ENCODE measurements around the gene ASIC3. TPM values are rescaled to one million over a fixed set of nuclear protein-coding genes. Genes with fewer than 3 reads are reported as not detected.

Gene ASIC3
- total RNA-seq, 6 experiments from 2014 or later, result 0.53 to 1.2 (median 1.2) TPM

DNA sequence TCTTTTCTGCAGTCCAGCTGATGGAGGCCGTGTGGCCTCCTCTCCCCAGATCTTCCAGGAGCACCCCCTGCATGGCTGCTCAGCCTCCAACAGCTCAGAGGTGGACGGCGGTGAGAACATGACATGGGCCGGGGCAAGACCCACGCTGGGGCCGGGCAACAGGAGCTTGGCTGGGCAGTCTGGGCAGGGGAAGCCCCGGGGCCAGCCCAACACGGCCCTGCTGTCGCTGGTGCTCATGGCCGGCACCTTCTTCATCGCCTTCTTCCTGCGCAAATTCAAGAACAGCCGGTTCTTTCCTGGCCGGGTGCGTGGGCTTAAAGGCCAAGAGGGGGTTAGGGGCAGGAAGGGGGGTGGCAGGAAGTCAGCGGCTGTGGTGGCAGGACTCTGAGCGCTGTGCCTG, 25.7 kb downstream of the ASIC3 start:
- DNase-seq (no peak), ATAC-seq (no peak)
- no CpG with 5 or more reads among the region's 17 CpGs for WGBS (ENCODE audit: insufficient coverage, low coverage, low lambda C conversion rate, missing lambda C conversion rate)
- Histone ChIP-seq H3K27me3 (no peaks in the 10 kb centered on the region), H3K4me3 (no peak overlapping the region), H3K9me3 (no peaks in the 10 kb centered on the region), H3K36me3 (peaks cover 0 to 69% (median 34%) of the 10 kb centered on the region in 4 donors), H3K4me1 (peaks cover 0 to under 1% (median 0%) of the 10 kb centered on the region in 4 donors), H3K27ac (no peak overlapping the region)
- TF ChIP-seq, protein P1, sequence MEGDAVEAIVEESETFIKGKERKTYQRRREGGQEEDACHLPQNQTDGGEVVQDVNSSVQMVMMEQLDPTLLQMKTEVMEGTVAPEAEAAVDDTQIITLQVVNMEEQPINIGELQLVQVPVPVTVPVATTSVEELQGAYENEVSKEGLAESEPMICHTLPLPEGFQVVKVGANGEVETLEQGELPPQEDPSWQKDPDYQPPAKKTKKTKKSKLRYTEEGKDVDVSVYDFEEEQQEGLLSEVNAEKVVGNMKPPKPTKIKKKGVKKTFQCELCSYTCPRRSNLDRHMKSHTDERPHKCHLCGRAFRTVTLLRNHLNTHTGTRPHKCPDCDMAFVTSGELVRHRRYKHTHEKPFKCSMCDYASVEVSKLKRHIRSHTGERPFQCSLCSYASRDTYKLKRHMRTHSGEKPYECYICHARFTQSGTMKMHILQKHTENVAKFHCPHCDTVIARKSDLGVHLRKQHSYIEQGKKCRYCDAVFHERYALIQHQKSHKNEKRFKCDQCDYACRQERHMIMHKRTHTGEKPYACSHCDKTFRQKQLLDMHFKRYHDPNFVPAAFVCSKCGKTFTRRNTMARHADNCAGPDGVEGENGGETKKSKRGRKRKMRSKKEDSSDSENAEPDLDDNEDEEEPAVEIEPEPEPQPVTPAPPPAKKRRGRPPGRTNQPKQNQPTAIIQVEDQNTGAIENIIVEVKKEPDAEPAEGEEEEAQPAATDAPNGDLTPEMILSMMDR (IDR thresholded peaks at IDR 0.05), result no peak
- no peak for TF ChIP-seq POLR2A (IDR thresholded peaks at IDR 0.05)
- intact Hi-C loops (cut with DNase I), result no loop called here

DNA sequence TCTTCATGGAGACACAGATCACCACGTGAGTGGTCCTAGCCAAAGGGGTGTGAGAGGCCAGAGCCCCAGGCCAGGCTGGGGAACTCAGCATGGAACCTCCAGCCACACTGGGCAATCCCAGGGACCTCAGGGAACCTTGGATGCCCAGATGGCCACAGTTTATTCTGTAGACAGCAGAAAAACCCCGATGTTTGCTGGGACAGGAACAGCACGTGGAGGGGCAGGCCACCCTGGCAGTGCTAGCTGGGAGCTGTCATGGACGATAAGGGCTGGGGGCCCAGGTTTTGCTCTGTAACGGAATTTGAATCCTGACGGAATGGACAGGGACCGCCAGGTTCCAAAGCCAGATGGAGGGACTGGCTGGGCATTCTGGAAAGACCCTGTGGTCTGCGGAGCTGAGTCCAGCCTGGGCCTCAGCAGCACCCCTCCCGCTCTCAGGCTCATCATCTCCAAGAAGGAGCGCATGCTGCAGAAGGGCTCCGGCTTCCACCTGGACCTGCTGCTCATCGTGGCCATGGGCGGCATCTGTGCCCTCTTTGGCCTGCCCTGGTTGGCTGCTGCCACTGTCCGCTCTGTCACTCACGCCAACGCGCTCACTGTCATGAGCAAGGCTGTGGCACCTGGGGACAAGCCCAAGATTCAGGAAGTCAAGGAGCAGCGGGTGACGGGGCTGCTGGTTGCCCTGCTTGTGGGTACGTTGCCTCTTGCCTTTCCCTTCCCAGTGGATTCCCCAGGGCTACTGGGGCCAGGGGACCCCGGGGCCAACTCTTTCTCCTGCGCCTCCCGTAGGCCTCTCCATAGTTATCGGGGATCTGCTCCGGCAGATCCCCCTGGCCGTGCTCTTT, 26.7 kb downstream of the ASIC3 start:
- WGBS (ENCODE audit: insufficient coverage, low coverage, low lambda C conversion rate, missing lambda C conversion rate), result no CpG with 5 or more reads among the region's 26 CpGs
- no peak for DNase-seq
- Histone ChIP-seq H3K36me3 (peaks cover 0 to 58% (median 31%) of the 10 kb centered on the region in 4 donors), H3K4me3 (no peak overlapping the region), H3K27ac (no peak overlapping the region), H3K27me3 (no peaks in the 10 kb centered on the region), H3K4me1 (peaks cover 0 to 11% (median 4%) of the 10 kb centered on the region in 4 donors), H3K9me3 (no peaks in the 10 kb centered on the region)
- TF ChIP-seq, protein P1 (IDR thresholded peaks at IDR 0.05), result no peak
- no peak for TF ChIP-seq POLR2A (IDR thresholded peaks at IDR 0.05)
- ATAC-seq, result no peak
- intact Hi-C loops (cut with DNase I), result no loop called here

DNA sequence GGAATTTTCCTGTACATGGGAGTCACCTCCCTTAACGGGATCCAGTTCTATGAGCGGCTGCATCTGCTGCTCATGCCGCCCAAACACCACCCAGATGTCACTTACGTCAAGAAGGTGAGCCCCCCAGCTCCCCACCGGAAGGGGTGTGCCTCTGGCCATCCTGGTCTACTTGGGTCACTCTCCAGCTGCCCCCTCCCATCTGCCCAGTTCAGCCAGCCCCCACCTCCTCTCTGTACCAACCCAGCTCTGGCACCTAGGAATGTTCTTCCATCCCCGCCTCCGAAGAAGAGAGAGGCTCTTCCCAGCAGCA, 27.3 kb downstream of the ASIC3 start:
- H3K27ac ChIP-seq, result no peak overlapping the region
- intact Hi-C loops (cut with DNase I), result no loop called here
- H3K27me3 ChIP-seq, result no peaks in the 10 kb centered on the region
- H3K4me3 ChIP-seq, result no peak overlapping the region
- TF ChIP-seq, protein P1 (IDR thresholded peaks at IDR 0.05), result no peak
- TF ChIP-seq POLR2A (IDR thresholded peaks at IDR 0.05), result no peak
- H3K4me1 ChIP-seq, result peaks cover 0 to 12% (median 5%) of the 10 kb centered on the region in 4 donors
- ATAC-seq (no peak), DNase-seq (no peak)
- 79% methylated on average over 3 of the region's 7 CpGs for WGBS (ENCODE audit: insufficient coverage, low coverage, low lambda C conversion rate, missing lambda C conversion rate)
- no peaks in the 10 kb centered on the region for H3K9me3 ChIP-seq
- H3K36me3 ChIP-seq, result peaks cover 0 to 53% (median 28%) of the 10 kb centered on the region in 4 donors

DNA sequence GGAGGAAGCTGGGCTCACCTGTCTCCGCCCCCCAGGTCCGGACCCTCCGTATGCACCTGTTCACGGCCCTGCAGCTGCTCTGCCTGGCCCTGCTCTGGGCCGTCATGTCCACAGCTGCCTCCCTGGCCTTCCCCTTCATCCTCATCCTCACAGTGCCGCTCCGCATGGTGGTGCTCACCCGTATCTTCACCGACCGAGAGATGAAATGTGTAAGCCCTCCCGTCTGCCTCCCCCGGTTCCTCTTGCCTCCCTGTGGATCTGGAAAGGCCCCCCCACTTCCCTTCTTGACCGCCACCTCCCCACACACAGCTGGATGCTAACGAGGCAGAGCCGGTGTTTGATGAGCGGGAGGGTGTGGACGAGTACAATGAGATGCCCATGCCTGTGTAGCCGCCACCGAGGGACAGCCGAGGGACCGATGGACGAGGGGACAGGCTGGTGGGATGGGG, 27.7 kb downstream of the ASIC3 start:
- Histone ChIP-seq H3K27ac (no peak overlapping the region), H3K4me3 (no peak overlapping the region), H3K27me3 (no peaks in the 10 kb centered on the region), H3K36me3 (peaks cover 0 to 49% (median 26%) of the 10 kb centered on the region in 4 donors), H3K9me3 (no peaks in the 10 kb centered on the region), H3K4me1 (peaks cover 0 to 12% (median 5%) of the 10 kb centered on the region in 4 donors)
- DNase-seq (no peak), ATAC-seq (no peak)
- intact Hi-C loops (cut with DNase I), result no loop called here
- 79% methylated on average over 9 of the region's 22 CpGs for WGBS (ENCODE audit: insufficient coverage, low coverage, low lambda C conversion rate, missing lambda C conversion rate)
- no peak for TF ChIP-seq POLR2A (IDR thresholded peaks at IDR 0.05)
- TF ChIP-seq, protein P1 (IDR thresholded peaks at IDR 0.05), result no peak

All from right lobe of liver (tissue), 6 donors.